Pulmonary artery endothelial cell (primary cell): ENCODE measurements around the gene MCOLN2. TPM values are rescaled to one million over a fixed set of nuclear protein-coding genes. Genes with fewer than 3 reads are reported as not detected.
"Not testable (repeated sequence)": the region's sequence is repeated elsewhere in the genome, so short reads cannot be mapped to it uniquely, and the experiment has no call there.

Experiments
- DNase-seq: peaks from one replicate; pipeline ENCODE4 v3.0.0-alpha.2; 2011; ENCODE audit warnings: low read depth, low spot score
- total RNA-seq: library from RNA; depleted of rRNA; stranded (reverse); fragments of >200 nt; gene quantifications from 2 replicates; pipeline ENCODE4 v1.2.3, GENCODE V29; 2014

The MCOLN2 gene
- total RNA-seq, 1 donor from 2014 or later: 0.13 TPM

DNA sequence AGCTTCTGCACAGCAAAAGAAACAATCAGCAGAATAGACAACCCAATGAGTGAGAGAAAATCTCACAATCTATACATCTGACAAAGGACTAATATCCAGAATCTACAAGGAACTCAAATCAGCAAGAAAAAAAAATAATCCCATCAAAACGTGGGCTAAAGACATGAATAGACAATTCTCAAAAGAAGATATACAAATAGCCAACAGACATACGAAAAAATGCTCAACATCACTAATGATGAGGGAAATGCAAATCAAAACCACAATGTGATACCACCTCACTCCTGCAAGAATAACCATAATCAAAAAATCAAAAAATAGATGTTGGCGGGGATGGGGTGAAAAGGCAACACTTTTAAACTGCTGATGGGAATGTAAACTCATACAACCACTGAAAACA lies 10.4 kb downstream of the MCOLN2 start:
- DNase-seq: not testable (repeated sequence)

DNA sequence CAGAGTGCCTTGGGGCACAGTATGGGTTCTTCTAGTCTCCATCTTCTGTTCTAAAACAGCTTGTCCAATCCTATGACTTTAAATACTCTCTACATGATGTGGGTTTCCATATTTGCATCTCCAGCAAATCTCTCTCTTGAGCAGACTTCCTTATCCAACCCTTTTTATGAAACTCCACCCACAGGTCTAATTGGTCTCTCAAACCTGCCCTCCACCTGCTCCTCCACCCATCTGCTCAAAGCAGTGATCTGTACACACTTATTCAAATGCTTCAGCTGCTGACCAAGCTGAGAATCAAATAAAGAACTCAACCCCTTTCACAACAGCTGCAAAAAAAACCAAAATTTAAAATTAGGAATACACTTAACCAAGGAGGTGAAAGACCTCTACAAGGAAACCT lies 11.5 kb downstream of the MCOLN2 start:
- no peak for DNase-seq

DNA sequence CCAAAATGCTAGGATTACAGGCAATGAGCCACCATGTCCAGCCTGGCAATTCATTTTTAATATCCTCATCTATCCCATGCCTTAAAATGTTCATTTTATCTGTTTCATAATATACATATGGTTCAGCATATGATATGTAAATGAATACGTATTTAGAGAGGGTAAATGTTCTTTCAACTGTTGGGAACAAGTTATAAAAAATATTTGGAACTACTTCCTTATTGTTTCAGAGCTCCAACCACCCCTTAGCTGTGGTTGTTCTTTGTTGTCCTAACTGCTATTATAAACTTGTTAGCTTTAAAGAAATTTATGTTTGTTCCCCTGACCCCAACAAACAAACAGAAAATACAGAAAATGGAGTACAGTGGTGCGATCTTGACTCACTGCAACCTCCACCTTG lies 14.5 kb downstream of the MCOLN2 start:
- no peak for DNase-seq

DNA sequence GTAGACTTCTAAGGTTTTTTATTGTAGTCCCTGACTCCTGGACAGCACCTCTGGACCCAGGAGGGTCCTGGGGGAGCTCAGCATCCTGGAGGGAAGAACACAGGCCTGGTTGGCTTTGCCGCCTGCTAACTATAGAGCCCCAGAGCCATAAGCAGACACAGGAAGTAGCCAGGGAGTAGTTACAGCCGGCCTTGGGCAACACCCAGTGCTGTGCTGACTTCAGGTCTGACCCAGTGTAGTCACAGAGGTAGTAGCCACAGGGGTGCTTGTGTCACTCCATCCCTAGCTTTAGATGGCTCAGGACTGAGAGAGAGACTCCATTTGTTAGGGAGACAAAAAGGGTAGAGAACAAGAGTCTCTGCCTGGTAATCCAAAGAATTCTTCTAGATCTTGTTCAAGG lies 21.9 kb downstream of the MCOLN2 start:
- DNase-seq: no peak

DNA sequence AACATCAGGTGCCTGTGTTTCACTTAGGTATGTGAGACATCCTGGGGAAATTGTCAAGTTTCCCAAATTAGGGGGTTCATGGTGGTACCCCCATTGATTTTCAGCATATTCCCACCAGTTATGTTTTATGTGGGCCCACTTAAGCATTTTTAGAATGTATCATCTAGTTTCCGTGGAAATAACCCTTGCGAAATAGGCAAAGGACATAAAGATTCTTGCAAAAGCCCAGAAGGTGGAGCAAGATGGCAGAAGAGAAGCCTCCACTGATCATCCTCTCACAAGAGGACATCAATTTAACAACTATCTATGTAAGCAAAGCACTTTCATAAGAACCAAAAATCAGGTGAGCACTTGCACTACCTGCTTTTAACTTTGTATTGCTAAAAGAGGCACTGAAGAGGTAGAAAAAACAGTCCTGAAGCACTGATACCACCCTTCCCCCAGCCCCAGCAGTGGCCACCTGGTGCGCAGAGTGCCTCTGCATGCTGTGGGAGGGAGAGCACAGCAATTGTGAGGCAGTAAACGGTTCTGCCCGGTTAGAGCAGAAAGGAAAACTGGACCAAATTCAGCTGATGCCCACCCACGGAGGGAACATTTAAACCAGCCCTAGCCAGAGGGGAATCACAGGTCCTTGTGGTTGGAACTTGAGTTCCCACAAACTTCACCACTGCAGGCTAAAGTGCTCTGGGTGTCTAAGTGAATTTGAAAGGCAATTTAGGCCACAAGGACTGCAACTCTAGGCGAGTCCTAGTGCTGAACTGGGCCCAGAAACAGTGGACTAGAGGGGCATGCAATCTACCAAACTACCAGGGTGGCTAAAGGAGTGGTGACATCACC lies 23.2 kb downstream of the MCOLN2 start:
- DNase-seq: no peak

DNA sequence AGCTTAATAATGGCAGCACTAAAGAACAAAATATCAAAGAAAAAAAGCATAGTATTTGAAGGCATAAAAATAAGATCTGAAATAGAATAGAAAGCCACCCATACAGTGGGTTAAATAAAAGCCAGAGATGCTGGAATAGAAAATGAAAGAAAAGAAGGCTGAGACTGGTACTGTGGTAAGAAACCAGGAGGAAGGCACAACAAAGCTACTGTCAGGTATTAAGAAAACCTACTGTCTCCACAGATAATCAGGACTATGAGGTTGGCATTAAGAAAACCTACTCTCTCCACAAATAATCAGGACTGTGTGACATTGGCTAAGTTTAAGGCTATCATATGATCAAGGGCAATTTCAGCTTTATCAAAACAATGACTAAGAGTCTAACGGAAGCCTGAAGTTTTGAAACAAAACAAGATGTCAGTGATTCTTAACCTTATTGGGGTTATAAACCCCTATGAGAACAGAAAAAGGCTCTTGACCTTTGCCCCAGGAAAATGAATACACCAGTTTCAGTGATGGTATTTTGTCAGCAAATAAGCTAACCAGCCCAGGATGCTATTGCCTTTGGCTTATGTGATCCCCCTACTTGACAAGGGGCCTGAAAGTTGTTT lies 24.4 kb downstream of the MCOLN2 start:
- DNase-seq: no peak

DNA sequence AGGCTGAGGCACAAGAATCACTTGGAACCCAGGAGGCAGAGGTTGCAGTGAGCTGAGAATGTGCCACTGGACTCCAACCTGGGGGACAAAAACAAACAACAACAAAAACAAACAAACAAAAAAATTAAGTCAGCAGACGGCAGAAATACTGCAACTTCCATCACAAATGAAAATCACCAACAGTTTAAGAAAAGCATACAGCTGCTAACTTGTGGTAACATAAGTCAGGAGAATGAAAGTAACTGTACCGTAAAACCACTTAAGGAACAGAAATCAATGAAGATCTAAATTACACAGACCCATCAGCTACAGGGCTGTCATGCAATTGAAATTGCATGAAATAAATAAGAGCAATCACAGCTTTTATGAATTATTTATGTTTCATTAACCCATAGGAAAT lies 25.0 kb downstream of the MCOLN2 start:
- no peak for DNase-seq

DNA sequence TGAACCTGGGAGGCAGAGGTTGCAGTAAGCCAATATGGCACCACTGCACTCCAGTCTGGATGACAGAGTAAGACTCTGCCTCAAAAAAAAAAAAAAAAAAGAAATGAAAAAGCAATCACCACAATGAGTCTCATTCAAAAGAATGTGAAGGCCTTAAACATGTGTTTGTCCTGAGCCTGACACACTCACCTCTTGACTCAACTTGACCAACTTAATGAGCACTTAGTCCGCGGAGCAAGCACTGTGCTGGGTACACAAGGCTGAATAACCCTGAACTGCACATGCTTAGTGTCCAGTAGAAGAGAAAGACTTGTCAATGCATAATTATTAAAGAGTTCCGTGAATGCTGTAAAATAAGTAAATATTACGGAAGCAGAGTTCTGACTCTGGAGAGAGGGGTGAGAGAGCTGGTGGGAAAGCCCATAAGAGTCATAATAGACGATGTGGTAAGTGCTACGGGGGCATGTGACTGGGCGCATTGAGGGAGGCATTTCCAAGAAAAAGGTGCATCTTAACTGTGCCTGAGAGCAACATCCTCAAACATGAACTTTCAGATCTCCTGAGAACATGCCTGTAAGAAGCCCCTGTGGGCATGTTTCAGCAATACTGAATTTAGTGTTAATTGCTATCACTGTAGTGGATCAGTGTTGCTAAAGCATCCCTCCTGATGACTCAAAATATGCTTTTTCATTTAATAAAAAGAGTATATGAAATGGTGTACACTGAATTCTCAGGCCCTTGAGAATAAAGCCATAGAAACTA lies 27.2 kb downstream of the MCOLN2 start:
- no peak for DNase-seq

DNA sequence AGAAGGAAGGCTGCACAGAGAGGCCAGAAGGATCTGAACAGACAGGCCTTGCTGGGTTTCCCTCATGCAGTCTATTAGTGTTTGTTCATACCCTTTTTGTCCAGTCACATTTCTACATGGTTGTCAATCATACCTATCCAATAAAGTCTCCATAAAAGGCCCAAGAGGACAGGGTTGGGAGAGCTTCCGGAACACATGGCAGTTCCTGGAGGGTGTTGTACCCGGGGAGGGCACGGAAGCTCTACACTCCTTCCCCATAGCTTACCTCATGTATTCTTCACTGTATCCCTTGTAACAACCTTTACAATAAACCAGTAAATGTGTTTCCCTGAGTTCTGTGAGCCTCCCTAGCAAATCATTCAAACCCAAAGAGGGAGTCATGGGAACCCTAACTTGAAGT lies 28.0 kb downstream of the MCOLN2 start:
- DNase-seq: no peak

DNA sequence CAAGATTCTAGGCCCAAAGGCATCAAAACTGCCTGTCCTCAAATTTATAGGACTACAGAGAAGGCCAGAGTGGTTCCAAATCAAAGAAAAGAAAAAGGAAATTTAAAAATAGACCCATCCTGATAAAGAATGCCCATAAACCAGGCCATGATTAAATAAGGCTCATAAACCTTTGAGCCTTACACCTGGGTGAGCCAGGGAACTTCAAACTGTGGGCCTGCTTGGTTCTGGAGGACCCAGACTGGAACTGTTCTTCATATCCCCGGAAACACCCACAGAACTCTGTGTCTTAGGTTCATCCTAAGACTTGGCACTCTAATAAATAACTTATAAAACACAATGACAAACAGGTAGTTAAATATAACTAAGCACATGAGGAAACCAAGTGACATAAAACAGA lies 28.8 kb downstream of the MCOLN2 start:
- DNase-seq: no peak

DNA sequence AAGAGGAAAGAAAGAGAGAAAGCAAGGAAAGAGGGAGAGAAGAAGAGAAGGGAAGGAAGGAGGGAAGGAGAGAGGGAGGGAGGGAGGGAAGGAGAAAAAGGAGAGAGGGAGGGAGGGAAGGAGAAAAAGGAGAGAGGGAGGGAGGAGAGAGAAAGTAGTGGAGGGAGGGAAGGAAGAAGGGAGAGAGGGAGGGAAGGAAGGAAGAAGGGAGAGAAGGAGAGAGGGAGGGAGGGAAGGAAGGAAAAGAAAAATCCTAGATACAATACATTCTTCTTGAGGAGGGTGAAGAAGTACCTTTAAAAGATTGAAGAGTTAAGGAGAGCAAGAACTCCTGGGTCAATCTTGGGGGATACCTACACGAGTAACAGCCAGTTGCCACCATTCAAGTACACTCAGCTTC lies 29.2 kb downstream of the MCOLN2 start:
- DNase-seq: no peak

DNA sequence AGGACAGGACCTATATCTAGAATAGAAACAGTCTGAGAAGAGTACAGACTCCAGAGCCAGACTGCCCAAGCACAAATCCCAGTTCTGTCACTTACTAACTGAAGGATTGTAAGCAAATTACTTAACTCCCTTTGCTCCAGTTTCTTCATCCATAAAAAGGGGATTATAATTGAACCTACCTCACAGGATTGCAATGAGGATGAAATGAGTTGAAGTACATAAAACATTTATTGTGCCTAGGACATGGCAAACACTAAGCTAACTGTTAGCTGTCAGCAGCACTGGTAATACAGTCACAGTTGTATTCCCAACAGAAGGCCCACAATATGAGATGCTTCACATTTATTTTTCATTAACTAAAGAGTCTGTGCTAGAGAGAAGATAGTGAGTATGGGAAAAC lies 33.9 kb downstream of the MCOLN2 start:
- no peak for DNase-seq

DNA sequence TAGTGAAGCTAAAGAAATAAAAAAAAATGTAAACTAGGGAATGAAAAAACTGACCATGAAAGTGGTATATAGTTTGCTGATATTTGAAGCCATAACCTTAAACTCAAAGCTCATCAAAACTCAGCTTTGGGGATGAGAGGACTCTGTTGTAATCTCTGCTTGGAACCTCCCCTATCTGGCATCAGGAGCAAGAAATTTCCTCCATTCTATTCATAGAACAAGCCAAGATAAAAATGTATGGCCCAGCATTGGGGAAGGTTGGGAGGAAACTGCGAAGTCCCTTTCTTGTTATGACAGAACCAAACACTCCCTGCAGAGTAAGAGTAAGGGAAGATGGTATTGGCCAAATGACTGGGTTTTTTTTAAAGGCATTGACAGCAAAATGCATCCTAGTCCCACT lies 35.6 kb downstream of the MCOLN2 start:
- no peak for DNase-seq

DNA sequence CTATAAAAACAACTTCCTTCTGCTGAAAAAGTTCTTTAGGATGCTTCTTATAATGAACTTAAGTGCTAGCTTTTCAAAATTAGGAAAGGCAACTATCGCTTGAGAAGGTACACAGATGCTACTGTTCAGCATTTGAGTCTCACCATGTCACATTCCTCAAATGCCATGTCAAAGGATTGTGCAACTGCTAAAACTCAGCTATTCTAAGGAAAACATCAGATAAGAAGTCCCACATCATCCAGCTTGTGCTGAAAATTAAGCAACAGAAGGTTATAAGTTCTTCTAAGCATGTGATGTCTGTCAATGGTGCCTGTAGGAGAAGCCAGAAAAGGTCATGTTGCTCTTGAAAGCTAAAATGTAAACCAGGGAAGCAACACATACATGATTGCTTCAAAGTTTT lies 36.5 kb downstream of the MCOLN2 start:
- no peak for DNase-seq

DNA sequence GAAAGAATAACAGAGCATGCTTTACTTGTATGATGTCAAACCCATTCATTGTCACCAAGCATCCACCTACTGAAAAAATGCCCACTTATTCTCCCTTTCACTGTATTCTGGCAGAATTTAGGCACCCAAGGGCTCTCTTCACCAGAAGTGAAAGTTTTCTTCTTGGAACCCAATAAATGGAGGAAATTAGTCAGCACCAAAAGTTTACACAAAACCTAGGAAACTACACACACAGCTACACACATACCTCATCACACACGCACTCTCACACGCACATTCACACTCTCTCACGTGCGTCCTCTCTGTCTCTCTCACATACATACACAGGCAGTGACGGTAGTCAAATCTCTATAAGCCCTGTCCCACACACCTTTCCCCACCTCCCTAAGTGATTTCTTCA lies 37.6 kb downstream of the MCOLN2 start:
- no peak for DNase-seq

DNA sequence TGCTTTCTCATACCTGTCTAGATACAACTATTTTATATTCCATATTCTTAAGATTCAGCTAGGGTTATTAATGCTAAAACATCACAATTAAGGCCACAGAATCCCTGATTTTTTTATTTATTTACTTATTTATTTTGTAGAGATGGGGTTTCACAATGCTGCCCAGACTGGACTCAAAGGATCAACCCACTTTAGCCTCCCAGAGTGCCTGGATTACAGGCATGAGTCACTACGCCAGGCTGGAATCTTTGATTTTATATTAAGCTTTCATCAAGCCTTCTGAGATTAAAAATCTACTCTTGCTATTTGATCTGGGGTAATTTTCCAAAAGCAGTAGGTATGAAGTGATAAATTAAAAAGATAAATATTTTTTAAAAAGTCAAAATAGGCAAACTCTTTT lies 38.9 kb downstream of the MCOLN2 start:
- DNase-seq: no peak

DNA sequence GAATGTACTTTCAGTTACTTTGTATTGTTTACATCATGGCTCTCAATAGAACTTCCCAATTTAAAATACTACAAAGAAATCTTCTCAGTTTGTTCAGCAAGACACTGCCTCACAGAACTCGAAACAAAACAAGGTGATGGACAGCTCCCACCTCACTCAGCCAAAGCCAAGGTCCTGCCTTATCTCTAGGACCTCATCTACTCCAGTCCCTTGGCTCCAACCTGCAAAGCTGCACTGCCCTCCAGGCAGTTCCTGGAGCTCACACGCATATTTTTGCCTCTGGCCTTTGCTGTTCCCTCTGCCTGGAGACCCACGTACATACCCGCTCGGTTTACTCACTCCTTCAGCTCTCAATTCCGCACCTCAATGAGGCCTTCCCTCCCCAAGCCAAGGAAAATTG lies 40.3 kb downstream of the MCOLN2 start:
- no peak for DNase-seq

DNA sequence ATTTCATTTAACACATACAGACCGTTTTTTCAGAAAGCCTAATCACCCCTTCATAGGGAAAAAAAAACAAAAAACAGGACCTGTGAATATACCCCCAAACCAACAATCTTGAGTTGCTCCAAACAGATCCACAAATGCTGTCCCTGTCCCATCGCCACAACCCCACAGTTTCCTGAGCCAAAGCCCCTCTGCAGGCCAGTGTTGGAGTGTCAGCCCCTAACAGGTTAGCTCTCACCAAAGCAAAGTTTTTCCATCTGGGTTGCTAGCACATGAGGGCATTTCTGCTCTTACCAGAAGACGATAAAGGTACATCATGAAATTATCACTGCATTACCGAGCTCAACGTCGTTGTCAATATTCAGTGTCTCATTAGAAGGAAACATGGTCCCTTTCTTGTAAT lies 40.8 kb downstream of the MCOLN2 start:
- DNase-seq: no peak

DNA sequence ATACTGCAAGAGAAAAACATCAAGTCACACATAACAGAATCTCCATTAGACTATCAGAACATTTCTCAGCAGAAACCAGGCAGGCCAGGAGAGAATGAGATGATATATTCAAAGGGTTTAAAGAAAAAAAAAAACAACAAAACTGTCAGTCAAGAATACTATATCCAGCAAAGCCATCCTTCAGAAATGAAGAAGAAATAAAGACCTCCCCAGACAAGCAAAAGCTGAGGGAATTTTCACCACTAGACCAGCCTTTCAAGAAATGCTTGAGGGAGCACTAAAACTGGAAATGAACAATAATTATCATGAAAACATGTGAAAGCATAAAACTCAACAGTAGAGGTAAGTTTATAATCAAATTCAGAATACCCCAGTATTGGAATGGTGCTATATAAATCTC lies 47.2 kb downstream of the MCOLN2 start:
- DNase-seq: no peak

DNA sequence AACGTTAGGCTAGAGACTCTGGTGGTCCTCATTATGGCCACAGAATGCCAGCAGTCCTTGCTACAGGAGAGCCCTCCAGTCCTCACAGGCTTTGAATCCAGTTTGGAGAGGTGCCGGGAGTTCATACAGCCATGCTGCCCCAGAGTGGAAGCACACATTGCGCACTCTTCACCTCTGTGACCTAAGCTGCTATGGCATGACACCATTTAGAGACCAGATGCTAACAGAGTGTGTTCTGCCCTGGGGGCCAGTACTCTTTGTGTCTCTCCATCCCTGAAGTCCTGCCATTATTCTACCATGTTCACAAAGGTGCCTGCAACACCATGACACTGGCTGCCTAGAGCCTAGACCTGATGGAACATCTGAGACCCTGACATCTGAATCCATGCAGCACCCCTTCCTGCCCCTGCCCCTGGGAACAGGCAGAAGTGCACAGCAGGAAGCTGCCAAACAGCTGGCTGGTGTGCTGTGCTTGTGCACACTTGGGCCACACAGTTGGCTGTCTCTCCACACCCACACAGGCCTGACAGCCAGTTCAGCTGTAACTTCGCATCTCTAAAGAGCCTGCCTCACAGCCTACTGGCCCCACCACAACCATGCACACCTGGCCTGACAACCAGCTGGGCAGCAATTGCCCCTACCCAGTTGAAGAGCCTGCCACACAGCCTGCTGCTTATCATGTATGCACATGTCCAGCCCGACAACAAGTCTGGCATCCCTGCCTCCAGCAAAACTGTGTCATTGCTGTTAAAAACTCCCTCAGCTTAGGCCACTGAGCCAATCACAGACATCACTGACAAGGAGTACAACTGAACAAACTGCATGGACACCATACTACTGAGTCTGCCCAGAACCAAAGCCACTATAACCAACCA lies 49.1 kb downstream of the MCOLN2 start:
- DNase-seq: no peak

DNA sequence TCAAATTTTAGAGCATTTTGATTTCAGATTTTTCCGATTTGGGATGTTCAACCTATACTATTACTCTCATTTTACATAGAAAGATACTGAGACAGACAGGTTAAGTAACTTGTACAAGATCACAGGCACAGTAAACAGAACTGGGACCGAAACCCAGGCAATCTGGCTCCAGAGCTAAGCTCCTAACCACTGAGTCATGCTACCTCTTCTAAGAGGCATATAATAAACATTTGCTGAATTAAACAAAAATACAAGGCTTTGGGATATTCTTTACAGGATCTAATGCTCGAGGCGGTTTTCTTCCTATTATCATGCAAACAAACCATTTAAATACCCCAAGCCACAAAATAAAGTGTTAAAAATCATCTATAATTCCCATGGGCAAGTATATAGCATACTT lies 50.3 kb downstream of the MCOLN2 start:
- DNase-seq: no peak
